HG02610 (cell line): ENCODE measurements around the gene MESD.

Experiments used
- ATAC-seq: cut with Tn5 transposase; IDR thresholded peaks from one replicate; pipeline ENCODE4 v1.9.1; 2021; ENCODE audit warnings: mild to moderate bottlenecking, moderate library complexity; ENCODE audit not compliant: unreplicated experiment

MESD gene

GRCh38 chr15:80989518-80990478, at the start of gene MESD:
TSS of gene MESD (minus strand) at chr15:80989819. CDS start at chr15:80989791, 28 bp downstream.
- peak; percentile 94 for ATAC-seq

- no peak for ATAC-seq
Measured at GRCh38 chr15:81038975-81039607, 49.5 kb upstream of the MESD start.

GRCh38 chr15:81037952-81038743, 48.5 kb upstream of the MESD start:
- ATAC-seq = no peak

GRCh38 chr15:81033508-81033907, 43.9 kb upstream of the MESD start:
- ATAC-seq = no peak

- ATAC-seq = no peak
Measured at GRCh38 chr15:81032818-81033217, 43.2 kb upstream of the MESD start.

GRCh38 chr15:81032355-81032754, 42.7 kb upstream of the MESD start:
- no peak for ATAC-seq

GRCh38 chr15:81031203-81031602, 41.6 kb upstream of the MESD start:
- ATAC-seq = no peak

- ATAC-seq = no peak
Measured at GRCh38 chr15:81030301-81030750, 40.7 kb upstream of the MESD start.

GRCh38 chr15:81029414-81030300, 40.0 kb upstream of the MESD start:
- ATAC-seq = no peak

GRCh38 chr15:81026836-81027599, 37.4 kb upstream of the MESD start:
- no peak for ATAC-seq

- ATAC-seq = no peak
Measured at GRCh38 chr15:81025721-81026370, 36.2 kb upstream of the MESD start.

GRCh38 chr15:81024936-81025335, 35.3 kb upstream of the MESD start:
- ATAC-seq = no peak

- no peak for ATAC-seq
Measured at GRCh38 chr15:81024265-81024872, 34.8 kb upstream of the MESD start.

- peak; percentile 91 for ATAC-seq
Measured at GRCh38 chr15:81023483-81024264, 34.1 kb upstream of the MESD start.

GRCh38 chr15:81021321-81021720, 31.7 kb upstream of the MESD start:
- no peak for ATAC-seq

- ATAC-seq = no peak
Measured at GRCh38 chr15:81018197-81018596, 28.6 kb upstream of the MESD start.

- ATAC-seq = no peak
Measured at GRCh38 chr15:81016489-81017068, 27.0 kb upstream of the MESD start.
